HFF-Myc (cell line): ENCODE results near the gene TMEM121B.

Source experiments
- DNase-seq: peaks from one replicate; pipeline ENCODE4 v3.0.0-alpha.2; 2011; ENCODE audit warnings: low read depth; ENCODE audit errors: extremely low read depth
- H3K4me3 ChIP-seq: replicated peaks from 2 replicates; pipeline ENCODE4 v1.5.1; 2011; ENCODE audit warnings: low read depth, mild to moderate bottlenecking, control low read depth, low read length
- TF ChIP-seq, protein P1 (sequence below): IDR thresholded peaks from 2 replicates; pipeline ENCODE4 v1.5.1; 2012; ENCODE audit warnings: mild to moderate bottlenecking, low read depth, low read length, control low read depth; ENCODE audit errors: missing control alignments

TMEM121B gene

DNA sequence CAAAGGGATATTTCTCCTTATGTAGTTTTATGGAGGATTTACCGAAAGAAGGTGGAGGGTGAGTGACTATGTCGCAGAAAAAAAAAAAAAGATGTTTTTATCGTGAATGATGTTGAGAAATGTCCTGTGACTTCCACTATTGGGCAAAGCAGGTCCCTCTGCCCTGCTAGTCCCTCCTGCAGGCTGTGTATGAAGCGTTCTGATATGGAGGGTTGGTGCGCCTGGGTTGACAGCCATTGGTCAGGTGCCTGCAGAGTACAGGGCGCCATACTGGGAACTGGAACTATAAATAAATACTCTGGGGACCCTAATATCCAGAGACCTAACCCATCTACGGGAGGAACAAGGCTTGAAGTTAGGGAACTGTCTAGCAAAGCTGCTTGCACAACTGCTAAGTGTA lies 34.9 kb downstream of the TMEM121B start:
- TF ChIP-seq, protein P1, sequence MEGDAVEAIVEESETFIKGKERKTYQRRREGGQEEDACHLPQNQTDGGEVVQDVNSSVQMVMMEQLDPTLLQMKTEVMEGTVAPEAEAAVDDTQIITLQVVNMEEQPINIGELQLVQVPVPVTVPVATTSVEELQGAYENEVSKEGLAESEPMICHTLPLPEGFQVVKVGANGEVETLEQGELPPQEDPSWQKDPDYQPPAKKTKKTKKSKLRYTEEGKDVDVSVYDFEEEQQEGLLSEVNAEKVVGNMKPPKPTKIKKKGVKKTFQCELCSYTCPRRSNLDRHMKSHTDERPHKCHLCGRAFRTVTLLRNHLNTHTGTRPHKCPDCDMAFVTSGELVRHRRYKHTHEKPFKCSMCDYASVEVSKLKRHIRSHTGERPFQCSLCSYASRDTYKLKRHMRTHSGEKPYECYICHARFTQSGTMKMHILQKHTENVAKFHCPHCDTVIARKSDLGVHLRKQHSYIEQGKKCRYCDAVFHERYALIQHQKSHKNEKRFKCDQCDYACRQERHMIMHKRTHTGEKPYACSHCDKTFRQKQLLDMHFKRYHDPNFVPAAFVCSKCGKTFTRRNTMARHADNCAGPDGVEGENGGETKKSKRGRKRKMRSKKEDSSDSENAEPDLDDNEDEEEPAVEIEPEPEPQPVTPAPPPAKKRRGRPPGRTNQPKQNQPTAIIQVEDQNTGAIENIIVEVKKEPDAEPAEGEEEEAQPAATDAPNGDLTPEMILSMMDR = no peak
- no peak for DNase-seq
- H3K4me3 ChIP-seq = peak overlapping the region; percentile 75

DNA sequence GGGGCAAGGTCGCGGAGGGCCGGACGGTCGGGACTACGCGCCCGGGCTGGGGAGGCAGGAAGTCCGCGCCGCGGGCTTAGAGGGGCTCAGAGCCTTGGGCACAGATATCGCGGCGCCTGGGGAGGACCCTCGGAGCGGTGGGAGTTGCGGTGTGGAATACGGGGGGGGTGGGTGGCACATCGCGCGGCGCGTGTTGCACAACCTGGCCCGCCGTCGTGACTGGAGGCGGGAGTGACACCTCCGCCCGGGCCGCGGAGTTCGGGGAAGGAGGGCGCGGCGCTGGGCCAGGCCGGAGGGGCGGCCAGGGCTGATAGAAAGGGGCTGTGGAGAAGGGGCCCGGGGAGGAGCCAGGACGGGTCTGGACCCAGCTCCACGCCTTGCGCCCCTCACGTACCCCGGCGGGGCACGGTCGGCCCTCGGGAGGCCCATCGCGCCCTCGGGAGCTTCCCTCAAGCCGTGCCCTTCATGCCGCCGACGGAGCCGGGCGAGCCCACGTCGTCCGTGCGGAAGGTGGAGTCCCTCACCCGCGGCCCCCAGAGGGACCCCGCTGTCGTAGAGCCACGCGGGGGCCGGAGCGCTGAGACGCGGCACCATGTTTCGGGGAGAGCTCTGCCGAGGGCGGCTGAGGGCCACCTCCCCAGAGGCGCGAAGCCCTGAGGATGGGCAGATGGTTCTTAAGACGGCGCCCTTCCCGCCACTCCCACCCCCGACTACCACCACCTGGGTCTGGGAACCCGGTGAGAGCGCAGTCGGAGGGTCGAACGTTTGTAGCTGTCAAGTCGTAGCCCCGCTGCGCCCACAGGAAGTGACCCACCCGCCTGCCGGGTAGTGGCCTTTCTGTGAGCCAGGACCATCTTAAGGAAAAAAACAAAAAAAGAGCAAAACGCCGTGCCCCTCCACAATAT lies 35.6 kb downstream of the TMEM121B start:
- DNase-seq = no peak
- TF ChIP-seq, protein P1 = no peak
- H3K4me3 ChIP-seq = peak overlapping the region; percentile 75

DNA sequence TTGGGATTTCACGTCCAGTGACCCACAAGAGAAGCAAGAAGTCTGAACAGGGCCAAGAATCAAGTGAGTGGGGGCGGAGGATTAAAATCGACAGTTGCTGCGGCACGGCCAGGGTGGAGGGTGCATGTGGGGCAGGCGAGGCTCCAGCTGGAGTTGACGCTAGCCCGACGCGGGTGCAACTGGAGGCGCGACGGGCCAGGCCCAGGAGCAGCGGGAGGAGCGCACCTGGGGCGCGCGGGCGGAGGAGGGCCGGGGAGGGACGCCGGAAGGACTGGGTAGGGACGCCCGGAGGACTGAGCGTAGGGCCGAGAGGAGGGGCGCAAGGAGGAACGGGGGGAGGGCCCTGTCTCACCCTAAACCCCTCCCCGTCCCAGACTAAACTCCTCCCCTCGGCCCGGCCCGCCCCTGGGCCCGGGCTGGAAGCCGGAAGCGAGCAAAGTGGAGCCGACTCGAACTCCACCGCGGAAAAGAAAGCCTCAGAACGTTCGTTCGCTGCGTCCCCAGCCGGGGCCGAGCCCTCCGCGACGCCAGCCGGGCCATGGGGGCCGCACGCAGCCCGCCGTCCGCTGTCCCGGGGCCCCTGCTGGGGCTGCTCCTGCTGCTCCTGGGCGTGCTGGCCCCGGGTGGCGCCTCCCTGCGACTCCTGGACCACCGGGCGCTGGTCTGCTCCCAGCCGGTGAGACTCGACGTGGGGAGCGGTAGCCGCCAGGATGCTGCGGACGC lies 36.4 kb downstream of the TMEM121B start, which contains the start of gene IL17RA:
Gene IL17RA (plus strand): TSS at position 447 of the 723 bp plus-strand sequence. CDS start 92 bp downstream, at position 539.
- TF ChIP-seq, protein P1 = no peak
- peak; percentile 49 for DNase-seq
- H3K4me3 ChIP-seq = peak within 1 kb of the TSS; percentile 75

DNA sequence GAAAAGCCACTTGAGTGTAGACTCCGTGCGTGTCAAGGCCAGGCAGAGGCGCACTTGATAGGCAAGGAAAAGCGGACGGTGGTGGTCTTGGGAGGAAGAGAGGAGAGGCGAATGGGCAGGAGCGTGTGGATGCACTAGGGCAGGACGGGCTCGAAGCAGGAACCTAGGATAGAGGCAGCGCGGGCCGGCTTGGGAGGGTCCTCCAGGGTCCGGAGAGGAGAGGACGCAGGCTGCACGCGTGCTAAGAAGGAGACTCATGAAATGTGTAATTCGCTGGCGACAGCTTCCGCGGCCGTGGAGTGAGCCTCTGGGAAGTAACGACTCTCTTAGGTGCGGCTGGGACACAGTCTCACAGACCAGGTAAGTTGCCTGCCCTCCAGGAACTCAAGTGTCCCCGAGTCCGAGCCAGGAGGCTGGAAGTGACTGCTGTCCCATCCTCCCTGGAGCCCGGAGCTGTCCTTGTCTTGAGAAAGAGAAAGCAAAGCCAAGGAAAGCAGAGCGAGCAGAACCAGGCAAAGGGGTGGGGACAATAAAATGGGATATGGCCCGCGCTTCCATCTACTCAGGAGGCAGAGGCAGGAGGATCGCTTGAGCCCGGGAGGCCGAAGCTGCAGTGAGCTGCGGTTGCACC lies 37.2 kb downstream of the TMEM121B start:
- DNase-seq = no peak
- H3K4me3 ChIP-seq = peak overlapping the region; percentile 75
- TF ChIP-seq, protein P1 = no peak

DNA sequence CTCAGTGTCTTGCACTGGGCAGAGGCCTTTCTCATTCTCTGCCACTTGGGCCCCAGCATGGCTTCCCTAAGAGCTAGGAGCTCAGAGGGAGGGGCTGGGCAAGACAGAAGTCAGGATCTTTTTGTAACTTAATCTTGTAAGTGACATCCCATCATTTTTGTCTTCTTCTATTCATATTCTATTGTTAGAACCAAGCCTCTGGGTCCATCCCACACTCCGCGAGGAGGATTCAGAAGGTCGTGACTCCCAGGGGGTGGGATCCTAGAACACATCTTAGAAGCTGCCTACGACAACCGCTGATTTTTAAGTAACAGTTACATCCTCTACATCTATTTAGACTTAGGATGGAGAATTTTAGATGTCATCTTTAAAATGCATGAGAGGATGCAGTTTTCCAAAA lies 37.9 kb downstream of the TMEM121B start:
- TF ChIP-seq, protein P1 = no peak
- H3K4me3 ChIP-seq = no peak overlapping the region
- no peak for DNase-seq

DNA sequence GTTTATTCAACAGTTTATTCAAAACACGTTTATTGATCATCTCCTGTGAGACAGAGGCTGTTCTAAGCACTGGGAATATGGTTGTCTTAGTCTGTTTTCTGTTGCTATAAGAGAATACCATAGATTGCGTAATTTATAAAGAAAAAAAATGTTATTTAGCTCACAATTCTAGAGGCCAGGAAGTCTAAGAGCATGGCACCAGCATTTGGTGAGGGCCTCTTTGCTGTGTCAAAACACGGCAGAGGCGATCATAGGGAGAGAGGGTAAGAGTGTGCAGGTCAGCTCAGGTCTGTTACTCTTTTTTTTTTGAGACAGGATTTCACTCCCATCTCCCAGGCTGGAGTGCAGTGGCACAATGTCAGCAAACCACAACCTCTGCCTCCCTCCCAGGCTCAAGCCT lies 41.6 kb downstream of the TMEM121B start:
- no peak overlapping the region for H3K4me3 ChIP-seq
- no peak for DNase-seq
- TF ChIP-seq, protein P1 = no peak
